GM12872 (cell line): ENCODE data around the gene CBLN3.

Experiments
- TF ChIP-seq, protein P1 (sequence below): IDR thresholded peaks from 3 replicates; pipeline ENCODE4 v1.5.1; 2011; ENCODE audit warnings: low read depth, mild to moderate bottlenecking, low read length, moderate library complexity; ENCODE audit not compliant: insufficient read depth

Gene CBLN3

DNA sequence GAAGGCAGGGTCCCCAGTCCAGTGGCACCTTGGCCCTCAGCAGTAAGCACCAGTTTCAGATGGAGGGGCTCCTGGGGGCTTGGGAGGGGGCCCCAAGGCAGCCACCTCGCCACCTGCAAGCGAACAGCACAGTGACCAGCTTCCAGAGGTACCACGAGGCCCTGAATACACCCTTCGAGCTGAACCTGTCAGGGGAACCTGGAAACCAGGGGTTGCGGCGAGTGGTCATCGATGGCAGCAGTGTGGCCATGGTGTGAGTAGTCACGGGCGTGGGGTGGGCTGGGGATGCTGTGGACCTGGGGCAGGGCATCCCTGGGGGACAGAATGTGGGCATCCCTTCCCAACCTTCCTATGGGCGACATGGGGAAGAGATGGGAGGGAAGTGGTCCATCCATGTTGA is 19.5 kb downstream of the CBLN3 start:
- TF ChIP-seq, protein P1, sequence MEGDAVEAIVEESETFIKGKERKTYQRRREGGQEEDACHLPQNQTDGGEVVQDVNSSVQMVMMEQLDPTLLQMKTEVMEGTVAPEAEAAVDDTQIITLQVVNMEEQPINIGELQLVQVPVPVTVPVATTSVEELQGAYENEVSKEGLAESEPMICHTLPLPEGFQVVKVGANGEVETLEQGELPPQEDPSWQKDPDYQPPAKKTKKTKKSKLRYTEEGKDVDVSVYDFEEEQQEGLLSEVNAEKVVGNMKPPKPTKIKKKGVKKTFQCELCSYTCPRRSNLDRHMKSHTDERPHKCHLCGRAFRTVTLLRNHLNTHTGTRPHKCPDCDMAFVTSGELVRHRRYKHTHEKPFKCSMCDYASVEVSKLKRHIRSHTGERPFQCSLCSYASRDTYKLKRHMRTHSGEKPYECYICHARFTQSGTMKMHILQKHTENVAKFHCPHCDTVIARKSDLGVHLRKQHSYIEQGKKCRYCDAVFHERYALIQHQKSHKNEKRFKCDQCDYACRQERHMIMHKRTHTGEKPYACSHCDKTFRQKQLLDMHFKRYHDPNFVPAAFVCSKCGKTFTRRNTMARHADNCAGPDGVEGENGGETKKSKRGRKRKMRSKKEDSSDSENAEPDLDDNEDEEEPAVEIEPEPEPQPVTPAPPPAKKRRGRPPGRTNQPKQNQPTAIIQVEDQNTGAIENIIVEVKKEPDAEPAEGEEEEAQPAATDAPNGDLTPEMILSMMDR, result no peak

DNA sequence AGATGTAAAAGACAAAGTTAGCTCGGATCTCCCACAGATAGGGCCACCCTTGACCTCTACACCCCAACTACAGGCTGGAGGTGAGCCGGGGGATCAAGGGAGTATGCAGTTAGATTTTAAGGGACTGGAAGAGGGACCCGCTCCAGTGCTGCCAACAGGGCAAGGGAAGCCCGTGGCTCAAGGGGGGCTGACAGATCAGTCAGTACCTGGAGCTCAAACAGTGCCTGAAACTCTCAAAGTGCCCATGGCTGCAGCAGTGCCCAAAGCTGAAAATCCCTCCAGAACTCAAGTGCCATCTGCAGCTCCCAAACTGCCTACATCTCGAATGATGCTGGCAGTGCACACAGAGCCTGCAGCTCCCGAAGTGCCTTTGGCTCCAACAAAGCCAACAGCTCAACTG is 20.3 kb downstream of the CBLN3 start:
- TF ChIP-seq, protein P1, result no peak

DNA sequence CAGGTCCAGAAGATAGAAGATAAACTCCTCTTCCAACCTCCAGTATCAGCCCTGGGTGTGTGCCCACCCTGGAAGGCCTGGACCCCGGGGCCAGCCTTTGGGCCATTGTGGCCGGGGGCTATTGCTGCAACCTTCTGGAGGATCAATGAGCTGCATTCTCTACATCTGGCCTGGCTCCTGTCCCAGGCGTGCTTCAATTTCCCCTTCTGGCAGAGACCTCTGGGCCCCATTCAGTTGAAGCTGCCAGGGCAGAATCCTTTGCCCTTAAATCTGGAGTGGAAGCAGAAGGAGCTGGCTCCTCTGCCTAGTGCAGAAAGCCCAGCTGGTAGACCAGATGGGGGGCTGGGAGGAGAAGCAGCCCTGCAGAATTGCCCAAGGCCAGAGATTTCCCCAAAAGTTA is 20.7 kb downstream of the CBLN3 start:
- TF ChIP-seq, protein P1, result no peak

DNA sequence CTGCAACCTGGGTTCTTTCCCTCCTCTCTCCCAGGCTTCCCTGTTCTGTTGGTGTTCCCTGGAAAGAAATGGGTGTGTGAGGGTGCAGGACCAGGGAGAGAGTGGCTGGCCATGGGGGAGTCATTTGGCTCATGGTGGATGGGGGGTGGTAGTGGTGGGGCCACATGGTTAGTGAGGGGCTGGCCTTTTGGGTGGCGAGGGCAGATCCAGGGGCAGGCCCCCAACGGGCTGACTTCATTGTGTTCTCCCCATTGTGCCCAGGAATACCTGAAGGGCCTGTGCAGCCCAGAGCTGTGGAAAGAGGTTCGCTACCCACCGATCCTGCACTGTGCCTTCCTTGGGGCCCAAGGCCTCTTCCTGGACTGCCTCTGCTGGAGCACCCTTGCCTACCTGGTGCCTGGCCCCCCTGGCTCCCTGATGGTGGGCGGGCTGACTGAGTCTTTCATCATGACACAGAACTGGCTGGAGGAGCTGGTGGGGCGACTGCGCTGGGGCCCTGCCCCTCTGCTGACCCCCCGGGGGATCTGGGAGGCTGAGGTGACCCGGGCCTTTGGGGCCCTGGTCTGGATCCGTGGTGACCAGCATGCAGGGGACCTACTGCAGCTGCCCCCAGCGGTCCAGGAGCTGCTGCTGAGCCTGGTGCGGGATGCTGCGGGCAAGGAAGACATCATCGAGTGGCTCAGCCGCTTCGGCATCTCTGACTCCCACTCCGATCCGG is 21.7 kb downstream of the CBLN3 start:
- TF ChIP-seq, protein P1, result no peak

DNA sequence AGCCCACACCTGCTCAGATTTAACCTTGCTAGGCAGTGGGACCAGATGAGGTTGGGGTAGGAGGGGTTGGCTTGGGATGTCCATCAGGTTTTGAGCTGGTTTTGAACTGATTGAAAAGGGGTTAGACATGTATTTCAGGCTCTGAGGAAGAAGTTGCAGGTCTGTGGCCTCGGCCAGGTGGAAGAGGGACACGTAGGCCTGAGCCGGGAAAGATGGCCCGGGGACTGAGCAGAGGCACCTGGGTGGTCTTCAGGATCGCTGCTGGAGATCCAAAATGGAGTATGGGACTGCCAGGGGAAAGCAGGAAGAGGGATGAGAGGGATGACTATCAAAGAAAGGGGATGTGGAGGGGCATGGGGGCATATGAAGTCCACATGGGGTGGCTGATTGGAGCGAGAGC is 23.1 kb downstream of the CBLN3 start:
- TF ChIP-seq, protein P1, result no peak

DNA sequence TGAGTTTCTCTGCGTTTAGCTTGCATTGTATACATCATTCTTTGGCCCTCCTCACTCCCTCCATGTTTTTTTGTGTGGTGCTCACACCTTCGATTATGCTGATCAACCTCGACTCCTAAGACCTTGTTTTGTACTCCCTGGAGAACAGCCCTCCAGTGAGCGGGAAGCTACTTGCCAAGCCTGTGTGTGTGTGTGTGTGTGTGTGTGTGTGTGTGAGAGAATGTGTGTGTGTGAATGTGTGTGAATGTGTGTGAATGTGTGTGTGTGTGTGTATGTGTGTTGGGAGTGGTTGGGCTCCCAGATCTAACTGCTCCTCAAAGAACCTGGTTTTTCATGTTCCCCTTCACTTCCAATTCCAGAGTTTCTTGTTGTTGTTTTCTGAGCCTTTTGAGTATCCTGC is 24.7 kb downstream of the CBLN3 start:
- TF ChIP-seq, protein P1, result no peak

DNA sequence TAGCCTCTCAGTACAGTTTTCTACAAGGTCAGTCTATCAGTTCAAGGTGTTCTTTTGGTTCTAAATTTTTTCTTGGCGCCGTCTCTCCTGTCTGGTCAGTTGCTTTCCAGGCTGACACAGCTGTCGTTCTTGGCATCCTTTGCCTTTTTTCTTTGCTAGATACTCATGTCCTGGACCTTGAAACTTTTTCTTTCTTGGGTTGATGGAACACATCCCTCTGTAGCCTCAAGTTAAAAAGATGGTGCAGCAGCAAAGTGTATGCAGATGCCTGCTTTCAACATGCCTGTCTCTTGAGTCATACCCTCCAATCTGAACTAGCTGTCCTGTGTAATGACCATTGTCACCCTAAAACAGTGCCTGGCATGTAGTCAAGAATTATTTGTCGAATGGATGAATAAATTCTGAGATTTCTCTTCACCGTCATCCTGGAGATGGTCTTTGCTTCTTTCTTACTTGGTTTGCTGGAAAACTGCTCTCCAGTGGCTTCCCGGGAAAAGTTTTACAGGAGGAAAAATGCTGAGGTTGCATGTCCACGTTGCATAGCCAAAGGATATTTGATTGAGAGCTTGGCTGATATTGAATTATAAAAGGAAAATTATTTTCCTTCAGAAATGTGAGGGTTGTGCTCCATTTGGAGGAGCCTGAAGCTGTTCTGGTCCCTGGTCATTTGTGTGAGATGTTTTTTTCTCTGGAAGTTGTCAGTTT is 26.0 kb downstream of the CBLN3 start:
- TF ChIP-seq, protein P1, result no peak
